H1 (cell line): Measurements from ENCODE around the gene MAPK11.
"Not testable (repeated sequence)": the region's sequence is repeated elsewhere in the genome, so short reads cannot be mapped to it uniquely, and the experiment has no call there.

ENCODE experiments used
- TAF1 ChIP-seq: IDR thresholded peaks from 2 replicates; pipeline ENCODE4 v1.6.1; 2011; ENCODE audit warnings: mild to moderate bottlenecking, low read depth, low read length
- TF ChIP-seq, protein P1 (sequence below), 3 experiments: IDR thresholded peaks; 1 replicate in 2 of 3; 2 replicates in 1 of 3; pipeline versions ENCODE4 v1.5.1 to v1.6.1; 2011; ENCODE audit warnings: low read length in 3 of 3, mild to moderate bottlenecking in 3 of 3, inconsistent platforms in 2 of 3, low read depth in 1 of 3, moderate library complexity in 1 of 3; ENCODE audit not compliant: insufficient read depth in 1 of 3; ENCODE audit errors: control extremely low read depth in 1 of 3
- TF ChIP-seq, protein P2 (sequence below): IDR thresholded peaks from 2 replicates; pipeline ENCODE4 v1.6.1; 2011; ENCODE audit warnings: low read depth, mild to moderate bottlenecking, low read length; ENCODE audit not compliant: insufficient read depth
- TF ChIP-seq, protein P3 (sequence below): IDR thresholded peaks from 2 replicates; pipeline ENCODE4 v1.6.1; 2012; ENCODE audit warnings: inconsistent platforms

- not testable (repeated sequence) for TF ChIP-seq TAF1
- TF ChIP-seq, protein P1, sequence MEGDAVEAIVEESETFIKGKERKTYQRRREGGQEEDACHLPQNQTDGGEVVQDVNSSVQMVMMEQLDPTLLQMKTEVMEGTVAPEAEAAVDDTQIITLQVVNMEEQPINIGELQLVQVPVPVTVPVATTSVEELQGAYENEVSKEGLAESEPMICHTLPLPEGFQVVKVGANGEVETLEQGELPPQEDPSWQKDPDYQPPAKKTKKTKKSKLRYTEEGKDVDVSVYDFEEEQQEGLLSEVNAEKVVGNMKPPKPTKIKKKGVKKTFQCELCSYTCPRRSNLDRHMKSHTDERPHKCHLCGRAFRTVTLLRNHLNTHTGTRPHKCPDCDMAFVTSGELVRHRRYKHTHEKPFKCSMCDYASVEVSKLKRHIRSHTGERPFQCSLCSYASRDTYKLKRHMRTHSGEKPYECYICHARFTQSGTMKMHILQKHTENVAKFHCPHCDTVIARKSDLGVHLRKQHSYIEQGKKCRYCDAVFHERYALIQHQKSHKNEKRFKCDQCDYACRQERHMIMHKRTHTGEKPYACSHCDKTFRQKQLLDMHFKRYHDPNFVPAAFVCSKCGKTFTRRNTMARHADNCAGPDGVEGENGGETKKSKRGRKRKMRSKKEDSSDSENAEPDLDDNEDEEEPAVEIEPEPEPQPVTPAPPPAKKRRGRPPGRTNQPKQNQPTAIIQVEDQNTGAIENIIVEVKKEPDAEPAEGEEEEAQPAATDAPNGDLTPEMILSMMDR (IDR thresholded peaks at IDR 0.05; ENCODE audit: control extremely low read depth in 1 of 3, insufficient read depth in 1 of 3, low read depth in 1 of 3, low read length in 3 of 3) = not testable (repeated sequence)
- TF ChIP-seq, protein P2, sequence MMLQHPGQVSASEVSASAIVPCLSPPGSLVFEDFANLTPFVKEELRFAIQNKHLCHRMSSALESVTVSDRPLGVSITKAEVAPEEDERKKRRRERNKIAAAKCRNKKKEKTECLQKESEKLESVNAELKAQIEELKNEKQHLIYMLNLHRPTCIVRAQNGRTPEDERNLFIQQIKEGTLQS = not testable (repeated sequence)
- TF ChIP-seq, protein P3, sequence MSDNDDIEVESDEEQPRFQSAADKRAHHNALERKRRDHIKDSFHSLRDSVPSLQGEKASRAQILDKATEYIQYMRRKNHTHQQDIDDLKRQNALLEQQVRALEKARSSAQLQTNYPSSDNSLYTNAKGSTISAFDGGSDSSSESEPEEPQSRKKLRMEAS = not testable (repeated sequence)
Measured at GRCh38 chr22:50273781-50274180, 3.6 kb upstream of the MAPK11 start.
